ENCODE data around the gene STUM. TPM values are rescaled to one million over a fixed set of nuclear protein-coding genes. Genes with fewer than 3 reads are reported as not detected.

STUM gene
- total RNA-seq, 1 donor from 2014 or later, result 0.83 TPM

GRCh38 chr1:226574591-226575435 lies 26.2 kb downstream of the STUM start:
- H3K27me3 ChIP-seq (ENCODE audit: low read depth), result no peaks in the 10 kb centered on the region
- H3K36me3 ChIP-seq, result no peaks in the 10 kb centered on the region
- no peaks in the 10 kb centered on the region for H3K4me1 ChIP-seq
- no peak for ATAC-seq
- H3K9me3 ChIP-seq, result no peaks in the 10 kb centered on the region
- no peak for TF ChIP-seq CTCF (IDR thresholded peaks at IDR 0.05)
- no peak for DNase-seq
- intact Hi-C loops (cut with DNase I), result no loop called here
- H3K4me3 ChIP-seq, result no peak overlapping the region
- no peak overlapping the region for H3K27ac ChIP-seq

GRCh38 chr1:226575436-226575720 lies 26.8 kb downstream of the STUM start:
- no peaks in the 10 kb centered on the region for H3K27me3 ChIP-seq (ENCODE audit: low read depth)
- H3K36me3 ChIP-seq, result no peaks in the 10 kb centered on the region
- DNase-seq, result no peak
- no peaks in the 10 kb centered on the region for H3K4me1 ChIP-seq
- H3K4me3 ChIP-seq, result no peak overlapping the region
- no peak overlapping the region for H3K27ac ChIP-seq
- no peak for ATAC-seq
- intact Hi-C loops (cut with DNase I), result no loop called here
- no peaks in the 10 kb centered on the region for H3K9me3 ChIP-seq
- no peak for TF ChIP-seq CTCF (IDR thresholded peaks at IDR 0.05)

GRCh38 chr1:226575739-226576378 lies 27.3 kb downstream of the STUM start:
- no peak overlapping the region for H3K27ac ChIP-seq
- no peaks in the 10 kb centered on the region for H3K9me3 ChIP-seq
- DNase-seq (no peak), ATAC-seq (no peak)
- H3K4me1 ChIP-seq, result no peaks in the 10 kb centered on the region
- no peaks in the 10 kb centered on the region for H3K27me3 ChIP-seq (ENCODE audit: low read depth)
- no peak for TF ChIP-seq CTCF (IDR thresholded peaks at IDR 0.05)
- intact Hi-C loops (cut with DNase I), result no loop called here
- no peak overlapping the region for H3K4me3 ChIP-seq
- no peaks in the 10 kb centered on the region for H3K36me3 ChIP-seq

GRCh38 chr1:226576601-226577000 lies 28.0 kb downstream of the STUM start:
- ATAC-seq, result no peak
- no peak overlapping the region for H3K27ac ChIP-seq
- no peak for DNase-seq
- TF ChIP-seq CTCF (IDR thresholded peaks at IDR 0.05), result no peak
- no peaks in the 10 kb centered on the region for H3K9me3 ChIP-seq
- no peaks in the 10 kb centered on the region for H3K36me3 ChIP-seq
- intact Hi-C loops (cut with DNase I), result no loop called here
- no peak overlapping the region for H3K4me3 ChIP-seq
- H3K4me1 ChIP-seq, result no peaks in the 10 kb centered on the region
- no peaks in the 10 kb centered on the region for H3K27me3 ChIP-seq (ENCODE audit: low read depth)

GRCh38 chr1:226577401-226578180 lies 29.0 kb downstream of the STUM start:
- Histone ChIP-seq H3K27ac (no peak overlapping the region), H3K27me3 (ENCODE audit: low read depth) (no peaks in the 10 kb centered on the region), H3K9me3 (no peaks in the 10 kb centered on the region), H3K4me3 (no peak overlapping the region), H3K36me3 (no peaks in the 10 kb centered on the region), H3K4me1 (no peaks in the 10 kb centered on the region)
- intact Hi-C loops (cut with DNase I), result no loop called here
- ATAC-seq (no peak), DNase-seq (no peak)
- TF ChIP-seq CTCF (IDR thresholded peaks at IDR 0.05), result no peak
